Omental fat pad (tissue), 4 donors: ENCODE measurements around the gene GPC3. TPM values are rescaled to one million over a fixed set of nuclear protein-coding genes. Genes with fewer than 3 reads are reported as not detected.

Experiments
- ATAC-seq: fragments of 150-250 bp; one replicate; pipeline ENCODE4 v1.9.1; 2016; ENCODE audit warnings: mild to moderate bottlenecking, moderate library complexity; ENCODE audit not compliant: low FRiP score
- DNase-seq: peaks from one replicate; pipeline ENCODE4 v3.0.0-alpha.2; 2019; ENCODE audit warnings: low spot score
- total RNA-seq, 4 donors: library from RNA; depleted of rRNA; stranded (reverse); fragments of >200 nt; gene quantifications; one replicate each; pipeline ENCODE4 v1.1.0, GENCODE V29; 2016
- TF ChIP-seq, protein P1 (sequence below), 3 donors: fragments of 450-650 bp; IDR thresholded peaks; one replicate each; pipeline ENCODE4 v1.5.1; 2016 to 2017; ENCODE audit warnings: antibody characterized with exemption in 3 of 3, mild to moderate bottlenecking in 3 of 3, moderate library complexity in 2 of 3

Gene GPC3
- total RNA-seq, 4 donors from 2014 or later = 48.9 to 146 (median 77.1) TPM

DNA sequence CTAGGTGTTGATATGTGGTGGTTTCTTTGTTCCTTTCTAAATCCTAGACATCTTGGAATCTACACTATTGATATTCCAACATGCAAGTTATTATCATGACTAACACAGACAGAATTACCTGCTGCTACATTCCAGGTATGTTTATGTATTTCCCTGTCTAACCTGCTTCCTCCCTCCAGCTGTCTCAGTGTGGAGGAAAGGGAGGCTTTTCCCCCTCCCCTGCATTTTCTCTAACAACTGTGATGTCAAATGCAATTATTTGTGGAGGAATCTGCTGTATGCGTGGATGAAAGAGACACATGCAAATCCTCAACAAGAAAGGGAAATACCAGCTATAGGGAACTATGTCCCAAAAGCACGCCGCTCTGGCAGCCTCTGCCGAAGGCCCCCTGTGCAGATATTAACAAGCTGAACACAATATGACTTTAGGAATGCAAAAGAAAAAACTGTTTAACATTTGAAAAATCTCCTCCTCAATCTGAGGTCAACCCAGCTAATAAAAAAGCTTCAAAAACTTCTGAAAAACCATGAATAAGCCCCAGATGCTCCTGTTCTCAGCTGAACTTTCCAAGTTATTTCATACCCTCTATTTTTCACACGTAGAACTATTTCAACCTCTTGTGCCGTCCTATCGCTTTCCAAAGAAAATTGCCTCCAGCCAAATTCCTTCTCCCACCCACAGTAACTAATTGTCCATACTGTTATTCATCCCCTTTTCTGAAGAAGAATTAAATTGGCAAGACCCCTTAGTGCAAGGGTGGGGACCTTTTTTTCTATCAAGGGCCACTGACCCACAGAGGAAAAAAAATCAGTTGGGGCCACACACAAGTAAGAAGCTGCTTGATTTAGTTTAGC lies 345.0 kb downstream of the GPC3 start:
- no peak for ATAC-seq
- TF ChIP-seq, protein P1, sequence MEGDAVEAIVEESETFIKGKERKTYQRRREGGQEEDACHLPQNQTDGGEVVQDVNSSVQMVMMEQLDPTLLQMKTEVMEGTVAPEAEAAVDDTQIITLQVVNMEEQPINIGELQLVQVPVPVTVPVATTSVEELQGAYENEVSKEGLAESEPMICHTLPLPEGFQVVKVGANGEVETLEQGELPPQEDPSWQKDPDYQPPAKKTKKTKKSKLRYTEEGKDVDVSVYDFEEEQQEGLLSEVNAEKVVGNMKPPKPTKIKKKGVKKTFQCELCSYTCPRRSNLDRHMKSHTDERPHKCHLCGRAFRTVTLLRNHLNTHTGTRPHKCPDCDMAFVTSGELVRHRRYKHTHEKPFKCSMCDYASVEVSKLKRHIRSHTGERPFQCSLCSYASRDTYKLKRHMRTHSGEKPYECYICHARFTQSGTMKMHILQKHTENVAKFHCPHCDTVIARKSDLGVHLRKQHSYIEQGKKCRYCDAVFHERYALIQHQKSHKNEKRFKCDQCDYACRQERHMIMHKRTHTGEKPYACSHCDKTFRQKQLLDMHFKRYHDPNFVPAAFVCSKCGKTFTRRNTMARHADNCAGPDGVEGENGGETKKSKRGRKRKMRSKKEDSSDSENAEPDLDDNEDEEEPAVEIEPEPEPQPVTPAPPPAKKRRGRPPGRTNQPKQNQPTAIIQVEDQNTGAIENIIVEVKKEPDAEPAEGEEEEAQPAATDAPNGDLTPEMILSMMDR (IDR thresholded peaks at IDR 0.05) = no peak

DNA sequence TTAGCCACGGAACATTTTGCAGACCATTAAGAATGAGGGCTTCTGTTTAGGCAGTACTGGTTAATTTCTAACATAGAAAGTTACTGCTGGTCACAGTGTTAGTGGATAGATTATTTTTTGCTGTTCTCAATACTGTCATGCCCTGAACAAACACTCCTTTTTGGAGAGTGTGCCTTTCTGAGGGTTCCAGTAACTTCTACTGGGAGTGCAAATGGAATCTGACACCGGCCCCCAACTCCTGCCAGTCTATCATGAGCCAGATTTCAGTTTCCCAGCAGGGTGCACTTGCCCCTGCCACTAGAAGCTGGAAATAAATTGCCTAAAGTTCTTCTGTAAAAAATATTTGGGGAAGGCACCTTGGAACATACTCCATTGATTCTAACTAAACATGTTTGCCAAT lies 345.7 kb downstream of the GPC3 start:
- no peak for ATAC-seq
- DNase-seq = no peak
- TF ChIP-seq, protein P1 (IDR thresholded peaks at IDR 0.05) = no peak

More for the DNA sequence above, 345.0 kb downstream of the GPC3 start:
- DNase-seq = no peak

DNA sequence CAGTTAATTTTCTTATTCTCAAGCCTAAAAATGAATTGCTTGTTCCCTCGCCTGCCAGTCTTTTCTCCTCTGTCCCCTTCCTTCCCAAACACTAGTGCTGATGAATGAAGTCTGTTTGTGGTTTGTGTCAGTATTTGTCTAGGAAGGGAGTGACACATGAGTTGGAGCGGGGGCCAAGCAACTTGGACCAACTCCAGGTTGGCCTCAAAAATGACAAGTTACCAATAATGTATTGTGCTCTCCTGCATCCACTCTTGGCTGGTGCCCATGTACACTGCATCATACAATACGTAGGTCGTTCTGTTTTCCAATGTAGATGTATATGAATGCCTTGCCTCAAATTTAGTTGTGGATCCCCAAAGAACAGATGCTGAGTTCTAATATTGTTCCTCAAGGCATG lies 347.1 kb downstream of the GPC3 start:
- ATAC-seq (no peak), DNase-seq (no peak)
- TF ChIP-seq, protein P1 (IDR thresholded peaks at IDR 0.05) = no peak

DNA sequence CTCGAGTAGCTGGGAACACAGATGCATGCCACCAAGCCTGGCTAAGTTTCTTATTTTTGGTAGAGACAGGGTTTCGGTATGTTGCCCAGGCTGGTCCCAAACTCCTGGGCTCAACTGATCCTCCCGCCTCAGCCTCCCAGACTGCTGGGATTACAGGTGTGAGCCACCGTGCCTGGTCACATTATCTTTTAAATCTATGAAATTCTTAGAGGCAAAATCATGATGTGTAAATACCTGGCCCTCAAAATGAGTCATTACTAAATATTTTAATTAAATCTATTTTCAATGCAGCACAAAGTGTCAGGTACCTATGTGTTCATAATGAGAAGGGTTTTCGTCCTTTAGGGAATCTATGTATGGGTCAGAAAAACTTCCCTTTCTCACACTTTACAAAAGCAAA lies 347.6 kb downstream of the GPC3 start:
- no peak for ATAC-seq
- TF ChIP-seq, protein P1 (IDR thresholded peaks at IDR 0.05) = no peak

DNA sequence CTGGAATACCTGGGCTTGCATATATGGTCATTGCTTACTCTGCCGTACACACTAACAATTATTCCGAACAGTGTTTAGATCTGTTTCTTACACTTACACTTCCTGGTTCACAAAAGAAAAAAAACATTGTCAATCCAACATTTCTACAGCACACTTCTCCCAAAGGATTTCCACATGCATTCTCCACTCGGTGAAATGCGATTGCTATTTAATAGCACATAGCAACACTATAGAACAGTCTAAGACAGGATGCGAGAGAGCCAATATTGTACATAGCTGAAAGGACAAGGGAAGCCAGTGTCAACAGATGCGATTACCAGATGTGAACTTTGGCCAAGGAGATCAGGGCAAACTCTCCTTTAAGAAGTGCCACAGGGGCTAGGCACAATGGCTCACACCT lies 349.4 kb downstream of the GPC3 start:
- TF ChIP-seq, protein P1 (IDR thresholded peaks at IDR 0.05) = no peak
- no peak for ATAC-seq
- no peak for DNase-seq

More for the DNA sequence above, 347.6 kb downstream of the GPC3 start:
- DNase-seq = no peak

DNA sequence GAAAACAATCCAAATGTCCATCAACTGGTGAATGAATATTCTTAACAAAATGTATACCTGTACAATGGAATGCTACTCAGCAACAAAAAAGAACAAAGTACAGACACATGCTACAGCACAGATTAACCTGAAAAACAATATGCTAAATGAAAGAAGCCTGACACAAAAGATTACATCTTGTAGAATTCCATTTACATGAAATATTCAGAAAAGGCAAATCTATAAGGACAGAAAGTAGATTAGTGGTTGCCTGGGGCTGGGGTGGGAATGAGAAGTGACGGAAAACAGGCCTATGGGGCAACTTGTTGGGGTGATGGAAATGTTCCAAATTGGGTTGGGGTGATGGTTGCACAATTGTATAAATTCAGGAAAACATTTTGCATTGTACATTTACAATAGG lies 351.0 kb downstream of the GPC3 start:
- ATAC-seq (no peak), DNase-seq (no peak)
- TF ChIP-seq, protein P1 (IDR thresholded peaks at IDR 0.05) = no peak

DNA sequence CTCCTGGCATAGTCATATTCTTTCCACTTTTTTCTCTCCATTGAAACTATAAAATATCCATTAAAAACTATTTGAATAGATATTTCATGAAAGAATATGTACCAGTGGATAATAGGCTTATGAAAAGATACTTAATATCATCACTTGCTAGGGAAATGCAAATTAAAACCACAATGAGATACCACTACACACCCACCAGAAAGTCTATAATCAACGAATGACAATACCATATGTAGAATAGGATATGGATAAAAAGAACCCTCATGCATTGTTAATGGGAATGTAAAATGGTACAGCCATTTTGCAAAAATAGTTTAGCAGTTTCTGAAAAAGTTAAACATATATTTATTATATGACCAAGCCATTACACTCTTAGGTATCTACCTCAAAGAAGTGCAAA lies 351.4 kb downstream of the GPC3 start:
- no peak for DNase-seq
- no peak for ATAC-seq
- TF ChIP-seq, protein P1 (IDR thresholded peaks at IDR 0.05) = no peak
